Spleen (tissue), 7 donors: ENCODE data around the gene ADPGK.

Source experiments
- CTCF ChIP-seq, 11 experiments: fragments of 200-600 bp in 7 of 11; fragments of 450-650 bp in 4 of 11; sonication (generic) in 4 of 11; IDR thresholded peaks in 8 of 11; conservative IDR thresholded peaks in 3 of 11; 1 replicate in 7 of 11; 2 replicates in 4 of 11; pipeline versions ENCODE4 v1.4.0 to v1.8.0; 2016 to 2021; ENCODE audit warnings: antibody characterized with exemption in 11 of 11, inconsistent platforms in 4 of 11, mild to moderate bottlenecking in 1 of 11
- POLR2A ChIP-seq, 3 donors: fragments of 450-650 bp; IDR thresholded peaks; one replicate each; pipeline ENCODE4 v1.5.1; 2017; ENCODE audit warnings: antibody characterized with exemption in 3 of 3, mild to moderate bottlenecking in 1 of 3
- donor health status: DM: no; HTN: no; CAD: no; lungs with moderate emphysema.
- donor health status: DM: no; HTN: no; CAD: no.
- donor health status: DM: no; HTN: no; CAD: no.

DNA sequence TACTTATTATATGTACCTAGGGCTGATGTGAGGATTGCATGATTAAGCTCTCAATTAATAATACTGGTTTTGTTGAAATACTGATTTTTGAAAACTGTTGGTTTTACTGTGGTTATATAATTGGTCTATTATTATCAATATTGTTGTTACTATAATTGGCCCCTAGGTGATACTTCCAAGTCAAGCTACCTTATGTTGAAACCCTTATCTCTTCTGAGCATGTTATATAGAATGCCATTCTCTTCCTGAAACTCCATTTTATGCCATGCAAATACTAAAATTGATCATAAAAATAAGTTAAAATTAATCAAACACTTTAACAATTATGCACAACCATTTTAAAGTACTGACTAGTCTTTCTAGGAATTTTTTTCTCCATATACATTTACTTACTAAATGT lies 51.5 kb downstream of the ADPGK start:
- TF ChIP-seq POLR2A (IDR thresholded peaks at IDR 0.05) (no peak), CTCF (IDR thresholded peaks at IDR 0.05 in 8 of 11, conservative IDR thresholded peaks at IDR 0.05 in 3 of 11) (no peak)
